Measurements from ENCODE around the gene FHIT.

FHIT gene

DNA sequence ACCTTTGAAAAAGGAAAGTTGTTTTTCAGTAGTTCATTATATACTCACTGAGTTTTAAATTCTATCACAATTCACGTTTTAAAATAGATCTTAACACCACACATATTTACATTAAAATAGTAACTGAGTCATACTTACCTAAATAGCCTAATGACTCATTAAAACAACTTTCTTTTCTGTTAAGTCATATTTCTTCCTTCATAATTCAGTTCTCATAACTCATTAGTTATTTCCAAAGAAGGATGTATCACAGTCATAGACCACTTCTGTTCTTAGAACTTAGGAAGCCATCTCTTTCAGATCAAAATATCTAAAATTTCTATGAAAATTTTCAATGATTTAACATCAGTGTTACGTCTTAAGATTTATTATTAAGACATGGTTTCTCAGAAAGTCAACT lies 885.9 kb downstream of the FHIT start:
- no peak for DNase-seq

DNA sequence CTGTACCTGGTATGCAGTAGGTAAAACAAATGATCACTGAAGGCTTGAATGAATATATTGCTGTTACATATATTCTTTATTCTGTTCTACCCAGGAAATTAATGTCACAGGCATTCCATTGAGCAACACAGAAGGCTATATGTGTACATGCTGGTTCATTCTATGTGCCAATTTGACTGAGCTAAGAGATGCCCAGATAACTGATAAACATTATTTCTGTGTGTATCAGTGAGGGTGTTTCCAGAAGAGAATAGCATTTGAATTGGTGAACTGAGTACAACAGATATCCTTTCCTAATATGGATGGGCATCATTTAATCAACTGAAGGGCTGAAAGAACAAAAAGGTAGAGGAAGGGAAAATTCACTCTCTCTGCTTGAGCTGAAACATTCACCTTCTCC lies 886.8 kb downstream of the FHIT start:
- no peak for DNase-seq

DNA sequence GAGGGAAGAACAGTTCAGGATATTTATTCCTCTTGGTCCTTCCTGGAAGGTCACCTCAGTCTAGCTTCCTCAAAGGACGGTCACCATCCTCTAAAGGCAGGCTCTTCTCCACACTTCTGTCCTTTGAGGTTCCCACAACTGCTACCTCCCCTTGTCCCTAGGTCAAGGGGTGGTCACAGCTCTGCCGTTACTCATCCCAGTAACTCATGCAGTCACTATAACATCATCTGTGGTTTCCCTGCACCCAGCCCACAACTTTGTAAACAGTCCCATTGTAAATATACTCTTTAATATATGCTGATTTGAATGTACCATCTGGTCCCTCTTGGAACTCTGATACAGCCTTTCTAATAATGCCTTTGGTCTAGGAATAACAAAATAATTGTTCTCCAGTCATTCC lies 887.4 kb downstream of the FHIT start:
- no peak for DNase-seq

DNA sequence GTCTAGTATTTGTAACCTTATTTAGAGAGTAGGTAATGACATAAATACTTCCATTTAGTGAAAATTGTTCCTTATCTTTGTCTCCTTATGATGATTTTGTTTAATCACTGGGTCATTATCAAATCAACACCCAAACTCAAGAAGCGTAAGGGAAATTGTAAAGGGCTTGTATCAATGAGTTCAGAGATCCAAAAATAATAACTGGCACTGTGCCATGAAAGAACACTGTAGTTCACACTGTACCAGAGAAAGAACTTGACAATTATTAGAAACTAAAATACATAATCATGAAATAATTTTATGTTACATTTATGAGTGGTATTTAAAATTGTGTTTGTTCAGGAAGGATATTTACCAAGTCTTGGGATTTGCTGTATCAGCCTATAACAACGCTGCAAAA lies 895.4 kb downstream of the FHIT start:
- DNase-seq, result peak in 1 of 2 experiments; percentile 55

DNA sequence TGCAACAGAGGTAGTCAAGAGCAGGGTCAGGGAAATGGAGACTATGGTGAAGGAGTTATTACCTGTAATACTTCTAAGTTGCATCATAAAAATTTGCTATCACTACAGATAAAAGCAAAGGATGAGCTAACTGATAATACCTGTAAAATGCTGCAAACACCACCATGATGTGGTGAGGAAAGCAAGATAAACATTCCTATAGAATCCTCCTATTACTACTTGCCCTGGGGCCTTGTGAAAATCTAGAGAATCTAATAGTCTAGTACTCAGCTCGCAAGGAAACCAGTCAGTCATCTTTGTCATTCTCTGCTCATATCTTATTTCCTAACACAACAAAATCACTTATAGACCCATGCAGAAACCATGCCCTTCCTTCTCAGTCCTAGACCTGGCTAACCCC lies 899.8 kb downstream of the FHIT start:
- no peak for DNase-seq

DNA sequence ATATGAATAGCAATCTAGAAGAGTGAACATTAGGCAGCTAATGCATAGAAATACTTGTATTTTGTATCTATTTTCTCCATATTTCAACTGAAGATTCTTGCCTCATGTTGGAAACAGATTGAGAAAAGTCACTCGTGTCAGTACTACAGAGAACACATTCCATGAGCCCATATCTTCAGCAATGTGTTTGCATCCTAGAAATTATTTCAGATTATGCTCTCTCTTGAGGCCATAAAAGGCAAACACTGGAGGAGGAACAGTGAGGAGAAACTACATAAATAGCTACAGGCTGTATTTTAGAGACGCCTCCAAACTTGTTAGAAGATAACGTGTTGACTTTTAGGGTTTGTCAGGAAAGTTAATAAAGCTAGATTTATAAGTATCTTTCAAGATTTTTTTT lies 906.9 kb downstream of the FHIT start:
- DNase-seq, result no peak

DNA sequence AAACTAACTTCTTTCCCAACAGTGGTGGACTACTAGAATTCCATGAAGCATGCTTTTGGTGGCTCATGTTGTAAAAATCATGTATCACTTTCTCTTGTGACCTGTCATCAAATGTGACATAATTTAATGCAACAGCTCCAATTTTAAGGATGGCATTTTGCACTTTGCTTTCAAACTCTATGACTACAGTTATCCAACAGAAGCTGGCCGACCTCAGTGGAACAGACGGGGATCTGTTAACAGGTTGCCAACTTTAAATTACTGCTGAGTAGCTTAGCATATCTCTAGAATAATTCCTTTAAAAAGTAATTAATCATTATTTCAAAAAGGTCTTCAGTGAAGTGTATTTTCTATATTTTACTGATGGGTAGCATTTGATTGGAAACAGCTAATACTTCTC lies 907.4 kb downstream of the FHIT start:
- no peak for DNase-seq

DNA sequence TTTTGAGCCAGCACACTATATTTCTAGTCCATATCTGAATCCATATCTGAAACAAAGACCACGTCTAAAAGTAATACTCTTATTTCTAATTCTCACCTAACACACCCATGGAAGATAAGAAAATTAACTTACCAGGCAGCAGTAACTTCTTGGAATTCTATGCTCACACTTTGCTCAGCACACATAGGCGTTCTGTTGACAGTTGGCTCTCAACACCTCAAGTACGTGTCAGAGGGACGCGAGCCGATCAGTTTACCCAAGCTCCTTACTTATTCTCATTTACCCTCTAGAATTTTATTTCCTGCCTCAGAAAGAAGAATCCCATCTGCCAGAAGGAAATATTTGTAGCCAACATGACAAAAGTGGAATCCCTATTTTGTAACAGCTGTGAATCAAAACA lies 911.9 kb downstream of the FHIT start:
- no peak for DNase-seq

DNA sequence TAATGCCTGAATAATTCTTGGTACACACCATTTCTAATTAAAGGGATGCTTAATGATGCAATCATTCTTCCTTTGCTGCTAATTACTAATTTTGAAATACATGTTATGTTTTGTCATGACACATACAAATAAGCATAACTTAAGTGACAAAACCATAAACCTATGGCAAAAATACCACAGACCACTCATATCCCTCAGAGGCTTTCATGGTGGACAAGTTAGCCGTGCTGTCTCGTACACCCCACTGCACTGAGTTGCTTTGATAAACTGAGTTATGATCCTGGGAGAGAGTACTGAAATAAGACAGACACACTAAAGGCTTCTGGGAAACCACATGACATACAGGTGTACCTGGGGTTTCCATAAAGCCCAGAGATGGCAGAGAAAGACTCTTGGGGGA lies 913.8 kb downstream of the FHIT start:
- no peak for DNase-seq

DNA sequence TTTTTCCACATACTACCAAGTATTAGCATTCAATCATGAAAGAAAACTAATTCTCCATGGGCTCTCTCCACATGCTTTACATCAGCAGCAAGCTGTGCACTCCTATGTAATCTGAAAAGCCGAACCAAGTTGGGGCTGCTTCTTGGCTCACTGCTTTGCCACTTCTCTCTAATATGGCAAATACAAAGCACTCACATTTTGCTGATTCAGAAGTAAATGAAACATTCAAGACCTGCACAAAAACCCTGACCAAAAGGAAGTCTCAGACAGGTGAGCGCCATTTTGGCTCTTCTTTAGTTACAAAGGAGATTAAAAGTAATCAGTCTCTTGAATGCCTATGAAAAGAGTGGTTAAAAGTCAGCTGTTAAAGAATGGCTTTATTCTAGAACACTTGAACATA lies 915.2 kb downstream of the FHIT start:
- DNase-seq, result no peak

DNA sequence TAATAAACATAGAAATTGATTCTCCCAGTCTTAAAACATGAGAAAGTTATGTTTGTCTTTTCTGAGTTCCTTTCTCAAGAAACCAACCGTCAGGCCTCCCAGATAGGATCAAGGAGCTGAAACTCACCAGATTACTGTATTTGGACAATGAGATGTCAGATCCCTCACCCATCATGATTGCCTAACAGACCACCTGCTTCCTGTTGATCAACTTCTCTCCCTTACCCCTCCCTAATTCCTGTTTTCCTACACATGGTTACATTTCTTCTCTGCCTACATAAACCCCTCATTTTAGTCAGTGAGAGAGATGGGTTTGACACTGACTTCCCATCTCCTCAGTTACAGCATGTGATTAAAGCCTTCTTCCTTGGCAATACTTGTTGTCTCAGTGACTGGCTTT lies 917.5 kb downstream of the FHIT start:
- no peak for DNase-seq

DNA sequence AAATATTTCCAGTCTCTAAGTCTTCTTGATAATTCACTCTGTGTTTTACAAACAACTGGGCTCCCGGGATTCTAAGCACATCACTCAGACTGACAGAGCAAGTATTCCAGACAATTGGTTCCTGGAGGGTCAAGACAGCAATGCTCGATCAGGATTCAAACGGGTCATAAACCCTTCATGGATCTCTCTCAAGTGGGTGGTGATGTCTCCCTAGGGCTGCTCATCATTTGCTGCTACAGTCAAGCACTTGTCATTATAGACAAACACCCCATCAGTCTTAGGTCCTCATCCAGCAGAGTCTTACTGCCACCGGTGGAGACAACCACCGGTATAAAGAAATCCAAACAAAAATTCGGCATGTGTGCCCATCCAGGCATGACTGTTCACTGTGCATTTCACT lies 921.1 kb downstream of the FHIT start:
- DNase-seq, result no peak

DNA sequence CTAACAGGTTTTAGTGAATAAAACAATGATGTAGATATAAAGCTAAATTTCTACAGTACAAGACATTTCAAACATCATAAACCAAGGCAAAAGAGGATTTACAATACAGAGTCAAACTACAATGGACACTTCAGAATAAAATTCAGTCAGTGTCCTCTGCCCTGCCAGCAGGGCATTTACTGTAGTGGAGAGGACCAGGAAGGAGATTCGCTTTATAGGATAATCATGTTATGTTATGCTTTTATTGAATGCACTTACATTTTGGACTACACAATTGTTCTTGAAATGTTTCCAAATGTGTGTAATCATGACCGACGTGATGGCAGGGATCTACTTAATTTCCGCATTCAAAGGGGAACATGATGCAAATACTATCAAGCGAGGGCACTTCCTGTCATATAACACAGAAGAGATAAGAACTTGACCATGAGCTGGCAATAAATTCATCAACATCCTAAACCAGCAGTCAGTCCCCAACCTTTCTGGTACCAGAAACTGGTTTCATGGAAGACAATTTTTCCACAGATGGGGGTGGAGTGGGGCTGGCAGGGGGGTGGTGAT lies 925.6 kb downstream of the FHIT start:
- DNase-seq, result no peak

DNA sequence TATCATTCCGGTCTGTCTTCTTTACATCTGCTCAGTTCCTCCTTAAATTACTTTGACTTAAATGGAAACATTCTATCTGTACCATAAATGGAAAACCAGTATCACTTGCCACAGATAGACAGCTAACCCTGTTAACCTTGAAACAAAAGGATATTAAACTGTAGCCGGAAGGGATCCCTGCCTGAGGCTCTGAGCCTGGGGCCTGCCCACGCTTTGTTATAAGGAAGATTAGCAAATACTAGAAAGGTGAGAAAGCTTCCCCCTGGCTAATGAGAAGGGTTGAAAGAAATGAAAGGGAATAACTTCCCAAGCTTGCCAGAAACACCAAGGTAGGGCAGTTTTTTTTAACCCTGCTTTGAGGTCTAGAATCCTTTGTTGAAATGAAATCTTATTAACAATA lies 927.6 kb downstream of the FHIT start:
- DNase-seq, result no peak

DNA sequence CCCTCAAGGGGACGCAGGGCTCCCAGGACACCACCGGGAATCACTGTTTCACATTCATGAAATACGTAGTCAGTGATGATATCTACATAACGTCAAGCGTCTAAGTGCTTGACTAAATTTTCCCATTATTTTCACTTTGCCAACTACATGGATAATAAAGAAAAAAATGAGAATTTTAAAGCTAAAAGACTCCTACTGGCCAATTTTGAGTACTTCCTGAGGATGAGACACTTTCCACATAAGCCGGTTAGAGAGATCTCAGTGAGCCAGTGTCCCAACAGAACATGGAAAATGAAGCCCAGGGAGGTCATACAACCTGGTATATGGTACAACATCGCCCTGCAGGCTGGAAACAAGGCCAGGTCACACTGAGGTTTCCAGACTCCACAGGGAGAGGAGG lies 928.1 kb downstream of the FHIT start:
- no peak for DNase-seq

DNA sequence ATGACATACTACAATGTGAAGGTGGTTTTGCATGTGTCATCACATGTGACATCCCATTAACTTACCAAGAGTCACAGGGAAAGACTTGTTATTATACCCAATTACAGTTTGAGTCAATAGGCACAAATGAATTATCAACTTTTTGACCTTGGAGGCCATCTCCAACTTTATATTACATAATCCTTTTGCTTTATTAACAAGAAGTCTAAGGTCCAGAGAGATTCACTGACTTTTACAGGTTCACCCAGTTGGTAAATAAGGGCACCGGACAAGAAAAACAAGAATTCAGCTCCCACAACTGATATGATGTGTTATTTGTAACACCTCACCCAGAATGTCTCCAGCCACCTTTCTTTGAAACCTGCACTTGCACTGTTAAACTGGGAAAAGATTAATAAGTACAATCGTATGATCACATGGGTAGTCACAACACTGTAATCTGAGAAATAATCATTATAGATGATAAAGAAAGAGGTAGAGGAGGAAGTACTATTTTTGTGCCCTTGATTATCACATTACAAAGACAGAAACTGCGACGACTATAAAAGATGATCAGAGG lies 928.9 kb downstream of the FHIT start:
- DNase-seq, result no peak

DNA sequence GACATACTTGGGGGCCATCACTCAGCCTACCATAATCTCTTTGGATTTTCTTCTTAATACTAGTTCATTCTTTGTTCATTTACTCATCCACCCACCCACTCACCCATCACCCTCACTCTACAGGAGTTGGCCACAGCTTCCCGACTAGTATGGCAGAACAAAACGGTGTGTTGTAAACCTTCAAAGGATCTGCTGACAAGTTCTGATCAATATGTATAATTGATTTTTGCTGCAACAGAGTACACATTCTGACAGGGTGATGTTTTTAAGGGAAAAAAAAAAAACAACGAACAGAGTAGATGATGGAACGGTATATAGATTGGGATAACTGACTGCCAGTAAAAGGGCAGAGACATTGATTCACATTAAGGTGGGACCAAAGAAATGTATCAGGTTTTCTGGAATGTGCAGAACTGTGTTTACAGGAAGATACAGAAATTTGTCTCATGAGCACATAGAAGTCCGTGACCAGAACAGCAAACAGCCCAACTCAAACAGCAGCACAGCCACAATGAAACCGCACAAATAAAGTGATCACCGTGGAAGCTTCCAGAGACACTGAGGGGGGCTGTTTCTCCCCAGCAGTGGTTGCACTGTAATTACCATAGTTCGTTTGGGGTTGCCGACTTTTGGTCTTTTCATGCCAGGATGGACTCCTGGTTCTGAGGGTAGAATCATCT lies 931.9 kb downstream of the FHIT start:
- DNase-seq, result no peak

DNA sequence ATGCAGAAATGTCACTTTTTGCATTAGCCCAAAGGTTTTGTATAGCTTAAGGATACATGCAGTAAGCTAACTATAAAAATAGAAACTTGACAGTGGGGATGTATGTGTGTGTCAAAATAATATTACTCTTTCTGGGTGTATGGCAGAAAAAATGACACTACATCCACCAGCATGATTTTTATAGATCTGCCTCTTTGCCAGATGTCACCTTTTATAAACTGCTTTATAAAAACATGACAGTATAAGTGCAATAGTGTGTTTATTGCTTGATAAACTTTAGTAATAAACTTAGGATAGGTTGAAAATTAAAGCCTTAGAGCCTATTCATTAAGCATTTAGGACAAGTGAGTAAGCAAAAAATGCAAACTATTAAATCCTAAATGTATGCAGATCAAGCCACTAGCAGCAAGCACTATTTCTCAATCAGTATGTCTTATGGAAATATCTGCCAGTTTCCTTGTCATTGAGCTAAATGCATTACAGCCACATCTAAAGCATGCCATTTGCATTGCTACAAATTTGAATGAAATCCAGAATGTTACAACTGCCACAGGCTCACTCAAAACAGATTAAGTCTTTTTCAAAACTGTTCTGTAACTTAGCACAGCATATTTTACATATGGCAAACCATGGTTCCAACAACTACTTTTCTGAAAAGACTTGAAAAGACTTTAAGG lies 935.0 kb downstream of the FHIT start:
- no peak for DNase-seq

DNA sequence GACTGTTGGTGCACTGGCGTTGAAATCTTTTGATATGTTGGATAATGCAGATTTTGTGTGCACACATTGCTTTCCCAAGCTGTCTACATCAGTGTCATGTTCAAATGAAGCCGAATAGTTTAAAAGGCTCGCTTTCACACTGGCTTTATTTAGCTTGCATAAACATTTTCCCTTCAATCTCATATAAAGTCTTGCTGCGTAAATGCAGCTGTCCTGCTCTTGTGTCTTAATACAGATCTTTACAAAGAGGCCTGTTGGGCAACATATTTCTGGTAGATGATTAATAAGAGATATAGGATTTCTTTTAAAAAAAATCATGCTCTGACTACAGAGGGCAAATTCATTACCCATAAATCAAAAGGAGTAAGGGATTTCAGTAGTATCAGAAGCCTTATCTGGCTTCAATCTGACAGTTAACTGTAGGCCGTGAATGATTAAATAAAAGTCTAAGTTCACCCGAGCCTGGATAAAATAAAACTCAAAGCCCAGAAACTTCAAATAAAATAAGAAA lies 937.2 kb downstream of the FHIT start:
- DNase-seq, result no peak

DNA sequence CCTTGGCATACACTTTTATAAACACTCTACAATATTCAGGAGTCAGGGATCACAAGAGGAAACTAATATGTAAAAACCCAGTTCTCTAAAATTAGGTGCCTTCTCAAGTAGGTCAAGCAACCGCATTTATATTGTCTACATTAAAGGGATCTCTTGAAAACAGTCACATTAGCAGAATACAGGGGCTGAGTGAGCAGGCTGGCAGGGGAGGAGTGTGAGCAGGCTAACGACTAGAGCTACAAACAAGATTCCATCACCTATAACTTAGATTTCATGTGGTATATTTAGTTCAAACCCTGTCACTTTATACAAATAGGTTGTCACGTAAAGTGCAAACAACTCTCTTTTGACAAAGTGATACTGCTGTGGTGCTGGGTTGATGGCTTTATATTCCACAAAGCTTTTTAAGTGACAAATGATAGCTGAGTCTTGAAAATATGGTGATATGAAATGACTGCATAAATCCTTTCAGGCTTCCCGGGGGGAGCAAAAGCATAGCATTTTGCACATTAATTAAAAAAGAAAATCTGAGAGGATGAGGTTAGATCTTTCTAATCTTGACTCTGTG lies 937.9 kb downstream of the FHIT start:
- DNase-seq, result no peak

DNA sequence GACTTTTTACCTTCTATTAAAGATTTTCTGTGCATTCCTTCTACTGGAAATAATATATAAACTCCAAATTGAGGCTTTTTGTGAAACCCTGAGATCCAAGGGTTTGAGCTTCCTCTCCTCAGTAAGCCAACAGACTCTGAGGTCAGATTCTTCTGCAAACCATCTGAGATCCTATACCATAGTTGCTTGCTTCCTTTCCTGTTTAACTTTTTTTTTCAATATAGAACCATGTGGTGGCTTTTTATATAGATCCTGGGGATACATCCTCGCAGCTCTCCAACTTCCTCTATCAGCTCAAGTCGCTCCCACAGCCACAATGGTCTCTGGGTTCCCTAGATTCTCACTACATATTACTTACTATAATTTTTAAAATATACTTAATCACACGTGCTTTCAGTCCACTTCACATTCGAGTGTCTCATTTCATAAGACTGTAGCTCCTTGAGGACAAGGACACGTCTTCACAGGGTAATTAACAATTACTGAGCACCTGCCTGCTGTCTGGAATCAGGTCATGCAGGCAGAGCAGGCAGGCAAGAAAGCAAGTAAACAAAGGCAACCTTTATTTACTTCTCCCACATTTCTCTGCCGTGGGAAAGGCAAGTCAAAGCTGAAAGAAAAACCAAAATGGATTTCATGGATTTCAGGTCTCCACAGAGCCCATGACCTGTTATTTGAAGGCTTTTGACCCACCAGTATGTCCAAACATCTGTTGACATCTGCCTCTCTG lies 941.5 kb downstream of the FHIT start:
- DNase-seq, result no peak

DNA sequence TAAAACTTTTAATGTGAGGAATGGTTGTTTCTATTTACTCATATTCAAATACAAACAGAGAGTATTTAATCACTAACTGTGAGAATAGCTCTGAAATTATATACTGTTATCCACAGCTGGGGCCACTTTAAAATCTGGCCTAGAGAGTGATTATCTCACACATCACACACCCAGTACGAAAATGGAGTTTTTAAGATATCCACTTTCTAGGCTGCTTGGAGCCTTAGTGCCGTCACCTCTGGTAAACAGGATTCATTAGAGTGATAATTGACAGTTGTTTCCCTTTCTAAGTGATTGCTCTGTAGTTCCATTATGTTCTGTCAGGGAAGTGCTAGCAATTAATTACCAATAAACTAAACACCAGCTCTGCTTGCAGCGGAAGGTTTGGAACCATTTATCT lies 942.4 kb downstream of the FHIT start:
- peak in 1 of 2 experiments; percentile 33 for DNase-seq

DNA sequence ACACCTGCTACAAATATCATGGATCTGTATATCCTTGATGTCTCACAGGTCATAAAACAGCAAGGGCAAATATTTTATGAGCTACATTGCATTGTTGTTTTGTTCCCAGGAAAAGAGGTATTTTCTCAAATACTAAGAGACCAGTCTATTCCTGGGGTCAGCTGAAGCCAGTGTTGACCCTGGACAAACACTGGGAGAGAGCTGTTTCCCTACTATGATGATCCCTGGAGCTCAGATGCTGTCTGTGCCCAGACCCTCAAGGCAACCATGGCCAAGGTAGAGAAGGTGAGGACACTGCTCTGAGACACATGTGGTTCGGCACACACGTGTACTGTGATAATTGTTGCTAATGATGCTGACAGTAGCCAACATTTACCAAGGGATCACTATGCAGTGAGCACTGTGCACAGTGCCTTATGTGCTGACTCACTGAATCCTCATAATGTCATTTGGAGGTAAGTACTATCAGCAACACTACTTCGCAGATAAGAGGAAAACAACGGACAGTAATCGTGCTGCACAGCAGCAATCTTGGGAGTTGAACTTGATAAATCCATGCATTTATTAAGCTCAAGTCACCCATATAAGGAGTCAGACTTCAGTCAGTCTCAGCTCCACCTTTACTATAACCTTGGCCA lies 943.6 kb downstream of the FHIT start:
- DNase-seq, result peak in 1 of 2 experiments; percentile 7
